ENCODE results near the gene KLHL11.

KLHL11 gene

DNA sequence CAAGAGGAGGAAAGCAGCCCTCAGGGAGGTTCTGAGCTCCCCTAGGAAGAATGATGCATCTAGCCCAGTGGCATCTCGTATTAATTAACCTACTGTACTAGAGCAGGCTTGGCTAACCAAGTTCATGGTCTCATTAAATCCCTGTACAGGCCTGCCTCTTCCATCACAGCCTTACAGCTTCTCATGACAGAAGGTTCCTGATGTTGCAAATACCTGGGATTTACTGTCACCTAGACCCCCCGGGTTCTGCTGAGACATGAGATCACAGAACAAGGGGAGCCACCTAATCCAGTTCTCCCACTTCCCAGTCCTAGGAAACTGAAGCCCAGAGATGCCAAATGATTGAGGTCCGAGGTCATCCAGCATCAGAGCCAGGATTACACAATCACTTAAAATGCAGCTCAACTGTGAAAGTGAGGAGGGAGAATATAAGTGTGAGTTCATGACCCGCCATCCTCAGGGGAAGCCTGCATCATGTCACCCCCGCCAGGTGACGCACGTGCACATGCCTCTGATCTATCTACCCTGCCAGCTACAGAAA, 29.6 kb upstream of the KLHL11 start:
- no peak overlapping the region for H2AFZ ChIP-seq (ENCODE audit: low read length)
- TF ChIP-seq EZH2 (IDR thresholded peaks at IDR 0.05; ENCODE audit: borderline replicate concordance, low read length), result no peak
- TF ChIP-seq, protein P1, sequence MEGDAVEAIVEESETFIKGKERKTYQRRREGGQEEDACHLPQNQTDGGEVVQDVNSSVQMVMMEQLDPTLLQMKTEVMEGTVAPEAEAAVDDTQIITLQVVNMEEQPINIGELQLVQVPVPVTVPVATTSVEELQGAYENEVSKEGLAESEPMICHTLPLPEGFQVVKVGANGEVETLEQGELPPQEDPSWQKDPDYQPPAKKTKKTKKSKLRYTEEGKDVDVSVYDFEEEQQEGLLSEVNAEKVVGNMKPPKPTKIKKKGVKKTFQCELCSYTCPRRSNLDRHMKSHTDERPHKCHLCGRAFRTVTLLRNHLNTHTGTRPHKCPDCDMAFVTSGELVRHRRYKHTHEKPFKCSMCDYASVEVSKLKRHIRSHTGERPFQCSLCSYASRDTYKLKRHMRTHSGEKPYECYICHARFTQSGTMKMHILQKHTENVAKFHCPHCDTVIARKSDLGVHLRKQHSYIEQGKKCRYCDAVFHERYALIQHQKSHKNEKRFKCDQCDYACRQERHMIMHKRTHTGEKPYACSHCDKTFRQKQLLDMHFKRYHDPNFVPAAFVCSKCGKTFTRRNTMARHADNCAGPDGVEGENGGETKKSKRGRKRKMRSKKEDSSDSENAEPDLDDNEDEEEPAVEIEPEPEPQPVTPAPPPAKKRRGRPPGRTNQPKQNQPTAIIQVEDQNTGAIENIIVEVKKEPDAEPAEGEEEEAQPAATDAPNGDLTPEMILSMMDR (IDR thresholded peaks at IDR 0.05; ENCODE audit: low read length), result no peak
- H3K79me2 ChIP-seq (ENCODE audit: insufficient read depth, low read length), result no peaks in the 10 kb centered on the region
- no peaks in the 10 kb centered on the region for H3K9me2 ChIP-seq (ENCODE audit: low read depth, low read length)
- H4K20me1 ChIP-seq (ENCODE audit: insufficient read depth, low read length), result no peaks in the 10 kb centered on the region
- no peak overlapping the region for H3K9ac ChIP-seq (ENCODE audit: low read length)
- H3K4me2 ChIP-seq (ENCODE audit: low read length), result no peak overlapping the region
- no peak overlapping the region for H3K4me3 ChIP-seq (ENCODE audit: low read depth, low read length, poor library complexity, severe bottlenecking)
- H3K9me3 ChIP-seq (ENCODE audit: low read length), result no peaks in the 10 kb centered on the region
- peaks cover 94% of the 10 kb centered on the region for H3K36me3 ChIP-seq (ENCODE audit: insufficient read depth, low read length)
- no peaks in the 10 kb centered on the region for H3F3A ChIP-seq (ENCODE audit: insufficient read depth, low read length)
- H3K27ac ChIP-seq (ENCODE audit: low read depth, low read length, poor library complexity, severe bottlenecking), result no peak overlapping the region
- H3K4me1 ChIP-seq (ENCODE audit: insufficient read depth, low read length, severe bottlenecking), result no peaks in the 10 kb centered on the region
- H3K27me3 ChIP-seq (ENCODE audit: insufficient read depth, low read length), result no peaks in the 10 kb centered on the region

DNA sequence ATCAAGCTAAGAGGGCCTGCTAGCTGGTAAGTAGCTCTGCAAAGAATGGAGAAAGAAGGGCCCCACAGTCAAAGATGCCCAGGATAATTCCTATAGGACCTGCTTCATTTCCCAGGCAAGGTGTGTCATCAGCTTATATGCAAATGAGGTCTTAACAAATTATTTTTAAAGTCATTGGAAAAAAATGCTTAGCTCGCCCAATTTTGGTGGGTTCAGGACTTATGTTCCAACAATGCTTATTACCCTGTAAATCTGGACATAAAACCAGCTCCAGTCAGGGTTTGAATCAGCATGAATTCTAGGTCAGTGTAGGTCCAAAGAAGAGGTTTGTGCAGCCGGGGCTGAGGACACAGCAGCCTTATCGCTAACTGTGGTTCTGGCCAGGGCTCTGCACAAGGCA, 28.2 kb upstream of the KLHL11 start:
- no peak overlapping the region for H2AFZ ChIP-seq (ENCODE audit: low read length)
- H3K27ac ChIP-seq (ENCODE audit: low read depth, low read length, poor library complexity, severe bottlenecking), result no peak overlapping the region
- TF ChIP-seq EZH2 (IDR thresholded peaks at IDR 0.05; ENCODE audit: borderline replicate concordance, low read length), result no peak
- TF ChIP-seq, protein P1 (IDR thresholded peaks at IDR 0.05; ENCODE audit: low read length), result no peak
- H3K4me1 ChIP-seq (ENCODE audit: insufficient read depth, low read length, severe bottlenecking), result no peaks in the 10 kb centered on the region
- H3K9me2 ChIP-seq (ENCODE audit: low read depth, low read length), result no peaks in the 10 kb centered on the region
- H3K79me2 ChIP-seq (ENCODE audit: insufficient read depth, low read length), result no peaks in the 10 kb centered on the region
- no peaks in the 10 kb centered on the region for H3K27me3 ChIP-seq (ENCODE audit: insufficient read depth, low read length)
- H4K20me1 ChIP-seq (ENCODE audit: insufficient read depth, low read length), result no peaks in the 10 kb centered on the region
- H3K4me2 ChIP-seq (ENCODE audit: low read length), result no peak overlapping the region
- H3K36me3 ChIP-seq (ENCODE audit: insufficient read depth, low read length), result peaks cover 94% of the 10 kb centered on the region
- no peak overlapping the region for H3K4me3 ChIP-seq (ENCODE audit: low read depth, low read length, poor library complexity, severe bottlenecking)
- no peak overlapping the region for H3K9ac ChIP-seq (ENCODE audit: low read length)
- H3F3A ChIP-seq (ENCODE audit: insufficient read depth, low read length), result no peaks in the 10 kb centered on the region
- no peaks in the 10 kb centered on the region for H3K9me3 ChIP-seq (ENCODE audit: low read length)

DNA sequence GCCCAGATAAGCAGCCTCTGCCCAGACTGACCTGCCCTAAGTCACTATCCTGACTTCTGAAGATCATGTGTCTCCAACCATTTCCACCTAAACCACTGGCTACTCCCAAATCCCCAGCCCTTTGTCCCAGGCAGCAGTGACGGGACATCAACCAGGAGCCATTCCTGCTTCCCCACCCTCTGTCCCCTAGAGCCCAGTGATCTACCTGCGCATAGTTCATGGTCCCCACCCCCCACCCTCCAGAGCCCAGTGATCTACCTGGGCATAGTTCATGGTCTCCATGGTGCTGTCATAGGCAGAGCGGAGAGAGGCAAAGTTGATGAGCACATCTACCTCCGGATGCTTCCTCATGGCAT, 26.8 kb upstream of the KLHL11 start:
- Histone ChIP-seq H3K36me3 (ENCODE audit: insufficient read depth, low read length) (peaks cover 94% of the 10 kb centered on the region), H3K79me2 (ENCODE audit: insufficient read depth, low read length) (no peaks in the 10 kb centered on the region), H3F3A (ENCODE audit: insufficient read depth, low read length) (no peaks in the 10 kb centered on the region), H3K27ac (ENCODE audit: low read depth, low read length, poor library complexity, severe bottlenecking) (no peak overlapping the region), H3K9ac (ENCODE audit: low read length) (no peak overlapping the region), H3K9me3 (ENCODE audit: low read length) (no peaks in the 10 kb centered on the region), H3K27me3 (ENCODE audit: insufficient read depth, low read length) (no peaks in the 10 kb centered on the region), H4K20me1 (ENCODE audit: insufficient read depth, low read length) (no peaks in the 10 kb centered on the region), H3K9me2 (ENCODE audit: low read depth, low read length) (no peaks in the 10 kb centered on the region), H3K4me3 (ENCODE audit: low read depth, low read length, poor library complexity, severe bottlenecking) (no peak overlapping the region), H2AFZ (ENCODE audit: low read length) (no peak overlapping the region), H3K4me1 (ENCODE audit: insufficient read depth, low read length, severe bottlenecking) (no peaks in the 10 kb centered on the region), H3K4me2 (ENCODE audit: low read length) (no peak overlapping the region)
- TF ChIP-seq, protein P1 (IDR thresholded peaks at IDR 0.05; ENCODE audit: low read length), result no peak
- TF ChIP-seq EZH2 (IDR thresholded peaks at IDR 0.05; ENCODE audit: borderline replicate concordance, low read length), result no peak

Measured in OCI-LY1 (cell line).